Small intestine (tissue), 7 donors: ENCODE measurements around the gene LRRIQ3. TPM values are rescaled to one million over a fixed set of nuclear protein-coding genes. Genes with fewer than 3 reads are reported as not detected.
"Not testable (repeated sequence)": the region's sequence is repeated elsewhere in the genome, so short reads cannot be mapped to it uniquely, and the experiment has no call there.

ENCODE experiments used
- DNase-seq, 2 donors: peaks; one replicate each; pipeline versions ENCODE4 v3.0.0 to v3.0.0-alpha.2; 2013
- FAIRE-seq: peaks from 2 replicates; lab custom pipeline; 2012; peaks lifted over from hg19 to GRCh38; lab: Jason Lieb, UNC
- H3K27ac ChIP-seq, 3 donors: one replicate each; pipeline ENCODE4 v1.5.1; 2013; ENCODE audit warnings: low read length in 2 of 3, mild to moderate bottlenecking in 2 of 3, control low read depth in 1 of 3, inconsistent platforms in 1 of 3, low read depth in 1 of 3, moderate library complexity in 1 of 3
- H3K27me3 ChIP-seq, 3 donors: one replicate each; pipeline ENCODE4 v1.6.1; 2013; ENCODE audit warnings: low read length in 3 of 3, inconsistent platforms in 1 of 3; ENCODE audit not compliant: control insufficient read depth in 3 of 3, insufficient read depth in 3 of 3
- H3K36me3 ChIP-seq, 3 donors: one replicate each; pipeline ENCODE4 v1.6.1; 2013; ENCODE audit warnings: low read length in 3 of 3, inconsistent platforms in 1 of 3, low read depth in 1 of 3, mild to moderate bottlenecking in 1 of 3, moderate library complexity in 1 of 3; ENCODE audit not compliant: control insufficient read depth in 3 of 3, insufficient read depth in 2 of 3
- H3K4me1 ChIP-seq, 3 donors: one replicate each; pipeline ENCODE4 v1.6.1; 2013; ENCODE audit warnings: low read length in 2 of 3, inconsistent platforms in 1 of 3, low read depth in 1 of 3, mild to moderate bottlenecking in 1 of 3, moderate library complexity in 1 of 3; ENCODE audit not compliant: control insufficient read depth in 3 of 3, insufficient read depth in 2 of 3
- H3K4me3 ChIP-seq, 3 donors: one replicate each; pipeline ENCODE4 v1.5.1; 2013; ENCODE audit warnings: low read length in 3 of 3, control low read depth in 1 of 3, inconsistent platforms in 1 of 3, low read depth in 1 of 3, mild to moderate bottlenecking in 1 of 3, moderate library complexity in 1 of 3
- H3K9me3 ChIP-seq, 2 donors: one replicate each; pipeline ENCODE4 v1.6.1; 2013; ENCODE audit warnings: low read depth in 1 of 2, low read length in 1 of 2; ENCODE audit not compliant: control insufficient read depth in 2 of 2, insufficient read depth in 1 of 2
- WGBS, 3 donors: extraction: QIAGEN DNeasy Blood & Tissue Kit; methylation state at CpG; one replicate each; pipeline ENCODE4 v1.1.7; 2013; 5-methylcytosine and 5-hydroxymethylcytosine counted together
- polyA plus RNA-seq, 4 donors: library from polyadenylated mRNA; stranded (reverse) in 3 of 4; unstranded in 1 of 4; fragments of 200-250 nt in 3 of 4; fragments of 120-200 nt in 1 of 4; gene quantifications; one replicate each; pipeline versions ENCODE4 v1.2.1 to v1.2.3, GENCODE V29; 2013
- donor health status: healthy with polysubstance abuse.
- donor health status: control.
- donor health status: control.
- donor health status: Bipolar disorder and iron deficiency.
- donor health status: healthy.

Gene LRRIQ3
- polyA plus RNA-seq, 4 donors: 0.22 to 1.0 (median 0.33) TPM

GRCh38 chr1:74162333-74162732 lies 35.6 kb downstream of the LRRIQ3 start:
- Histone ChIP-seq H3K27me3 (no peaks in the 10 kb centered on the region), H3K36me3 (no peaks in the 10 kb centered on the region), H3K9me3 (no peaks in the 10 kb centered on the region), H3K4me1 (no peaks in the 10 kb centered on the region), H3K4me3 (no peak overlapping the region), H3K27ac (no peak overlapping the region)
- no peak for FAIRE-seq
- 68 to 81% (median 71%) methylated on average over 5 of the region's 5 CpGs for WGBS, 3 donors
- no peak for DNase-seq

DNA sequence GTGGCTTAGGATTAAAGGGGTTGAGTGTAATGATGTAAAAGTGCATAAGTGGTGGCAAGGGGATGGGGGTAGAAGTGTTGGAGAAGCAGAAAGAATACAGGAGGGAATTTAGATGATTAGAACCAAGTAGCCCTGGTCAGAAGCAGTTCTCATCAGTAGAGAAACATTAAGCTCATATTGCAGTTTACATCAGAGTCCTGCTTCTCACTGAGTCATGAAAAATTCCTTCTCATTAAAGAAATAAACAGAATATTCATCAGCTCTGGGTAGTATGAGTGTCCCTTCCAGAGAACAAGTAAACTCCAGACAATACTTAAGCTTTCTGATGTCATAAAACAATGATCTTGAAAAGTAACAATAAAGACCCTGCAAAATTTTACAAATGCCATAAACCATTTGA lies 36.5 kb downstream of the LRRIQ3 start:
- no peak overlapping the region for H3K27ac ChIP-seq
- DNase-seq (no peak), FAIRE-seq (no peak)
- no peak overlapping the region for H3K4me3 ChIP-seq
- H3K9me3 ChIP-seq: no peaks in the 10 kb centered on the region
- H3K36me3 ChIP-seq: no peaks in the 10 kb centered on the region
- no peaks in the 10 kb centered on the region for H3K27me3 ChIP-seq
- no peaks in the 10 kb centered on the region for H3K4me1 ChIP-seq

- Histone ChIP-seq H3K4me1 (no peaks in the 10 kb centered on the region), H3K27ac (no peak overlapping the region), H3K36me3 (no peaks in the 10 kb centered on the region), H3K4me3 (no peak overlapping the region), H3K27me3 (no peaks in the 10 kb centered on the region), H3K9me3 (no peaks in the 10 kb centered on the region)
- DNase-seq: no peak
- 58 to 73% (median 72%) methylated on average over 2 of the region's 2 CpGs for WGBS, 3 donors
- no peak for FAIRE-seq
Observed at GRCh38 chr1:74160046-74160445, 37.9 kb downstream of the LRRIQ3 start.

- Histone ChIP-seq H3K9me3 (no peaks in the 10 kb centered on the region), H3K4me1 (no peaks in the 10 kb centered on the region), H3K27me3 (no peaks in the 10 kb centered on the region), H3K27ac (no peak overlapping the region), H3K4me3 (no peak overlapping the region), H3K36me3 (no peaks in the 10 kb centered on the region)
- WGBS, 3 donors: 81 to 87% (median 85%) methylated on average over 4 of the region's 4 CpGs
- no peak for FAIRE-seq
- no peak for DNase-seq
Observed at GRCh38 chr1:74145086-74145485, 52.9 kb downstream of the LRRIQ3 start.

DNA sequence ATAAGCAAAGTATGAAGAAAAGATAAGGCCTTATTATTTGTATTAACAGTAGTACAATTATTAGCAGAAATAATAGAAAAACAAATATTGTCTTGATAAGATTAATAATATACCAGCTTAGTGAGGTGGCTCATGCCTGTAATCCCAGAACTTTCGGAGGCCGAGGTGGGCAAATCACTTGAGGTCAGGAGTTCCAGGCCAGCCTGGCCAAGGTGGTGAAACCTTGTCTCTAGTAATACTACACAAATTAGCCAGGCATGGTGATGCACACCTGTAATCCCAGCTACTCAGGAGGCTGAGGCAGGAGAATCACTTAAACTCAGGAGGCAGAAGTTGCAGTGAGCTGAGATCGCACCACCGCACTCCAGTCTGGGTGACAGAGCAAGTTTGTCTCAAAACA lies 80.6 kb downstream of the LRRIQ3 start:
- H3K4me3 ChIP-seq, H3K9me3 ChIP-seq, FAIRE-seq, H3K4me1 ChIP-seq, H3K27ac ChIP-seq, H3K27me3 ChIP-seq, DNase-seq, H3K36me3 ChIP-seq: not testable (repeated sequence)
- 66 to 86% (median 70%) methylated on average over 4 of the region's 4 CpGs for WGBS, 3 donors

- 59 to 75% (median 60%) methylated on average over 3 of the region's 3 CpGs for WGBS, 3 donors
- Histone ChIP-seq H3K27ac (no peak overlapping the region), H3K9me3 (no peaks in the 10 kb centered on the region), H3K4me3 (no peak overlapping the region), H3K27me3 (no peaks in the 10 kb centered on the region), H3K4me1 (no peaks in the 10 kb centered on the region), H3K36me3 (no peaks in the 10 kb centered on the region)
- FAIRE-seq: no peak
- no peak for DNase-seq
Observed at GRCh38 chr1:74113333-74113732, 84.6 kb downstream of the LRRIQ3 start.

DNA sequence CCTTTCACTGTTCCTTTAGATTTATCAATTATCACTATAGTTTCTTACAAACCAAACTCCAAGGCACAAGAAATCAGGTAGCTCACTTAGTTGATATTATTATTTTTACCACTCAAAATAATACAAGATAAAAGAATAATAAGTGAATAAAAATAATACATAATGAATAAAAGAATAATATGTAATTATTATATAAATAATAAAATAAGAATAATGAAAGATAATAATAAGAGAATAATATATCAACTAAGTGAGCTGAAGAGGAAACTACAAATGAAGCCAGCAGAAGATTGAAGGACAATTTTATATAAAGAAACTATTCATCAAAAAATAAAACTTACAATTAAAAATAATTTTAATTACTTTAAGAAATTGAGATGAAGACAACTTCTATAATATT lies 90.6 kb downstream of the LRRIQ3 start:
- Histone ChIP-seq H3K9me3 (no peaks in the 10 kb centered on the region), H3K27ac (no peak overlapping the region), H3K4me3 (no peak overlapping the region), H3K4me1 (no peaks in the 10 kb centered on the region), H3K27me3 (no peaks in the 10 kb centered on the region), H3K36me3 (no peaks in the 10 kb centered on the region)
- FAIRE-seq: peak; percentile 10
- DNase-seq: no peak

- WGBS, 3 donors: 76 to 88% (median 86%) methylated on average over 1 of the region's 1 CpG
- DNase-seq (no peak), FAIRE-seq (no peak)
- no peaks in the 10 kb centered on the region for H3K9me3 ChIP-seq
- no peaks in the 10 kb centered on the region for H3K4me1 ChIP-seq
- no peaks in the 10 kb centered on the region for H3K36me3 ChIP-seq
- H3K27me3 ChIP-seq: no peaks in the 10 kb centered on the region
- H3K27ac ChIP-seq: no peak overlapping the region
- no peak overlapping the region for H3K4me3 ChIP-seq
Observed at GRCh38 chr1:74091371-74091770, 106.6 kb downstream of the LRRIQ3 start.

GRCh38 chr1:74083128-74083527 lies 114.8 kb downstream of the LRRIQ3 start:
- WGBS, 3 donors: 11 to 62% (median 24%) methylated on average over 1 of the region's 1 CpG
- Histone ChIP-seq H3K4me1 (no peaks in the 10 kb centered on the region), H3K9me3 (no peaks in the 10 kb centered on the region), H3K36me3 (no peaks in the 10 kb centered on the region), H3K27ac (no peak overlapping the region), H3K27me3 (no peaks in the 10 kb centered on the region), H3K4me3 (no peak overlapping the region)
- DNase-seq (no peak), FAIRE-seq (no peak)
